Cardiac fibroblast (primary cell): Measurements from ENCODE around the gene CAMSAP1.
A peak's percentile ranks its signal among the peaks of the same experiment; 100 is the strongest.

ENCODE experiments used
- DNase-seq, 2 donors: peaks; one replicate each; pipeline versions ENCODE4 v3.0.0 to v3.0.0-alpha.2; 2010; ENCODE audit warnings: low read depth in 2 of 2
- H3K4me3 ChIP-seq, 2 donors: replicated peaks in 1 of 2; 1 replicate in 1 of 2; 2 replicates in 1 of 2; pipeline ENCODE4 v1.5.1; 2011; ENCODE audit warnings: low read depth in 2 of 2, low read length in 2 of 2, mild to moderate bottlenecking in 2 of 2, moderate library complexity in 1 of 2
- TF ChIP-seq, protein P1 (sequence below): IDR thresholded peaks from one replicate; pipeline ENCODE4 v1.5.1; 2011; ENCODE audit warnings: low read depth, mild to moderate bottlenecking, low read length, inconsistent platforms

CAMSAP1 gene

DNA sequence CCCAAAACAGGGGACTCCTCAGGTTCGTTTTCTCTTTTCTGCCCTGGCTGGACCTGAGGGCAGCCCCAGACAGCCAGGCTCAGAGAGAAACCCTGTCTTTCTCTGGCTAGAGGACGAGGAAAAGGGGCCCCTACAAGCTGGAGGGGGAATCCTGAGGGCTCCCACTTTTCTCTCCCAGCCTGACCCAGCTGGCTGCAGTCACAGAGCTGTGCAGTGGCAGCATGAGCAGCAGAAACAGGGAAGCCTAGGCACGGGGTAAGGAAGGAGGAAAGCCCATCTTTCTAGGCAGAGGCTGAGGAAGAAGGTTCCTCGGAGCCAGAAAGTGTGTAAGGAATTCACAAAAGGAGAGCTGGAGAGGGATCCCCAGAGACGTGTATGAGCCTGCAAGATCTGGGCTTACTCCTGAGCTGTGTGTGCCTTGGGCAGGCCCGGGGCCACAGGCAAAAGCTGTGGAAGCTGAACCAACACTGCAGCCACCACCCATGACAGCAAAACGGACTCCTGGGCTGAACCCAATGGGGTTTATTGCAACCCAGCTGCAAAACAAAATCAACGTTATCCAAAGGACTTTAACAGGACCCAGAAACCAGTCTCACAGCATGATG is 16.2 kb downstream of the CAMSAP1 start:
- no peak for DNase-seq
- H3K4me3 ChIP-seq, result no peak overlapping the region
- TF ChIP-seq, protein P1, sequence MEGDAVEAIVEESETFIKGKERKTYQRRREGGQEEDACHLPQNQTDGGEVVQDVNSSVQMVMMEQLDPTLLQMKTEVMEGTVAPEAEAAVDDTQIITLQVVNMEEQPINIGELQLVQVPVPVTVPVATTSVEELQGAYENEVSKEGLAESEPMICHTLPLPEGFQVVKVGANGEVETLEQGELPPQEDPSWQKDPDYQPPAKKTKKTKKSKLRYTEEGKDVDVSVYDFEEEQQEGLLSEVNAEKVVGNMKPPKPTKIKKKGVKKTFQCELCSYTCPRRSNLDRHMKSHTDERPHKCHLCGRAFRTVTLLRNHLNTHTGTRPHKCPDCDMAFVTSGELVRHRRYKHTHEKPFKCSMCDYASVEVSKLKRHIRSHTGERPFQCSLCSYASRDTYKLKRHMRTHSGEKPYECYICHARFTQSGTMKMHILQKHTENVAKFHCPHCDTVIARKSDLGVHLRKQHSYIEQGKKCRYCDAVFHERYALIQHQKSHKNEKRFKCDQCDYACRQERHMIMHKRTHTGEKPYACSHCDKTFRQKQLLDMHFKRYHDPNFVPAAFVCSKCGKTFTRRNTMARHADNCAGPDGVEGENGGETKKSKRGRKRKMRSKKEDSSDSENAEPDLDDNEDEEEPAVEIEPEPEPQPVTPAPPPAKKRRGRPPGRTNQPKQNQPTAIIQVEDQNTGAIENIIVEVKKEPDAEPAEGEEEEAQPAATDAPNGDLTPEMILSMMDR, result no peak

- TF ChIP-seq, protein P1, result no peak
- no peak overlapping the region for H3K4me3 ChIP-seq
- no peak for DNase-seq
Measured at GRCh38 chr9:135890190-135891026, 16.9 kb downstream of the CAMSAP1 start.

DNA sequence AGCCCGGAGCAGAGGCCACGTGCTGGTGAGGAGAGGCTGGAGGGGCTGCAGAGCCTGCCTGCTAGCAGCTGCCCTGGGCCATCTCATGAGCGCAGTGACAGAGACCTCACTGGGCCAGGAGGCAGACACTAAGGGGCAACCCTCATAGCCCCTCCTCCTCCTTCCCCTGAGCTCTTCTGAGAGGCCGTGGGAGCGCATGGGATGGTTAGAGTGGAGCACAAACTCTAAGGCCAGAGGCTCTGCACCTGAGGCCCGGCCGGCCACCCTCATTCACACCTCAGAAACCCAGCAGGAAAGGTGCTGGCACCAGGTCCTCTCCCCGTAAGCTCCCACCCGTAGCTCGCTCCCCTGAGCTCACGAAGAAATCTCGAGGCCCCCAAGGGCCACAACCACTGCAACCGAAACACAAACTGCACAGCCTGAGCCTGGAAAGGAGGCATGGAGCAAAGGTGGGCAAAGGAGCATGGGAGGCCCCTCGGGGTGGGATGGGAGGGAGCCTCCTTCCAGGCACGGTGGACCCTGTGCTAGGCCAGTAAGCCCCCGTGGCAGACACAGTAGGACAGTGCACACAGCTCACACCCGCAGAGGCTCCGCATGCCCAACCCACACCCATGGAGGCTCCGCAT is 17.7 kb downstream of the CAMSAP1 start:
- no peak overlapping the region for H3K4me3 ChIP-seq
- TF ChIP-seq, protein P1, result no peak
- DNase-seq, result no peak

GRCh38 chr9:135888766-135889394 is 18.5 kb downstream of the CAMSAP1 start:
- H3K4me3 ChIP-seq, result no peak overlapping the region
- TF ChIP-seq, protein P1, result no peak
- DNase-seq, result no peak

GRCh38 chr9:135888126-135888765 is 19.1 kb downstream of the CAMSAP1 start:
- TF ChIP-seq, protein P1, result no peak
- no peak overlapping the region for H3K4me3 ChIP-seq

GRCh38 chr9:135887585-135888050 is 19.7 kb downstream of the CAMSAP1 start:
- no peak overlapping the region for H3K4me3 ChIP-seq
- TF ChIP-seq, protein P1, result peak; percentile 3

More at GRCh38 chr9:135888126-135888765, 19.1 kb downstream of the CAMSAP1 start:
- no peak for DNase-seq

More at GRCh38 chr9:135887585-135888050, 19.7 kb downstream of the CAMSAP1 start:
- no peak for DNase-seq
